ENCODE data around the gene WT1. TPM values are rescaled to one million over a fixed set of nuclear protein-coding genes. Genes with fewer than 3 reads are reported as not detected.

Gene WT1
- total and polyA plus RNA-seq, 2 of the 8 experiments (the other 6 are each of a cell fraction or from before 2014, with no cell fraction given), result 0.05 to 0.17 TPM

GRCh38 chr11:32340181-32340580 lies 95.2 kb downstream of the WT1 start (continued):
- TF ChIP-seq EP300 (IDR thresholded peaks at IDR 0.05; ENCODE audit: borderline replicate concordance in 1 of 2, low read depth in 2 of 2, low read length in 2 of 2) (no peak), RNF2 (IDR thresholded peaks at IDR 0.05; ENCODE audit: borderline replicate concordance, low read depth, low read length, missing control alignments, poor library complexity, severe bottlenecking) (no peak), YY1 (IDR thresholded peaks at IDR 0.05; ENCODE audit: low read depth, low read length) (no peak), SIN3A (conservative IDR thresholded peaks at IDR 0.05 in 1 of 2, IDR thresholded peaks at IDR 0.05 in 1 of 2; ENCODE audit: low read depth in 1 of 2, low read length in 2 of 2) (no peak), SRF (IDR thresholded peaks at IDR 0.05; ENCODE audit: low read depth, low read length) (no peak), BACH1 (IDR thresholded peaks at IDR 0.05; ENCODE audit: low read length) (no peak), MAX (IDR thresholded peaks at IDR 0.05) (no peak)

Small RNA genes within 50 kb of the gene (small RNA-seq; reads per million reads assigned to genes)
- gene RF02204 (ENCODE audit: insufficient read depth) (not detected), gene RF02205 (ENCODE audit: insufficient read depth) (not detected)

Other genes starting within 250 kb of the WT1 start
- 413 and 444 TPM in 2 replicates for gene EIF3M, start 148.3 kb upstream of the WT1 start, total RNA-seq (2021; fragmentation: NEBNext Ultra II Directional; extraction: Animal tissue kit (Norgen Biotek cat#: 25700))
- gene EIF3M, start 148.3 kb upstream of the WT1 start, polyA plus RNA-seq (2011; rRNA removed), result 182 and 302 TPM in 2 replicates

Data from H1 (cell line).